ENCODE results near the gene ALKBH8. TPM values are rescaled to one million over a fixed set of nuclear protein-coding genes. Genes with fewer than 3 reads are reported as not detected.
"Not testable (repeated sequence)": the region's sequence is repeated elsewhere in the genome, so short reads cannot be mapped to it uniquely, and the experiment has no call there.

Gene ALKBH8
- total RNA-seq, 1 donor from 2014 or later: 7.0 TPM

DNA sequence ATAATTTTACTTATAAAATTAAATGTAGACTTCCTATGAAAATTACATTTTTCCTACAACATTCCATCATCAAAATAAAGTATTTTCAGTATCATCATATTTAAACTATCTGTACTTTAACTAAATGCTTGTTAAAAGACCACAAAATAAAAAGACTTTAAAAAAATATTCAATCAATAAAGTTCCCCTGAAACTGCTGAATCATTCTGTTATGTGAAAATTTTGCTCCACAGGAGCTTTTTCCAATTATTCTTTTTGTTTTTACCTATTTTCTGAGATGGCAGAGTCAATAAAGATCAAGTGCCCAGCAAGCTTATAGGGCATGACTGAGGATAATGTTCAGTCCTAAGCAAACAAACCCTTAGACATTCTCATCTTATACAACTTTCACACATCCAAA is 27.3 kb downstream of the ALKBH8 start:
- TF ChIP-seq, protein P1, sequence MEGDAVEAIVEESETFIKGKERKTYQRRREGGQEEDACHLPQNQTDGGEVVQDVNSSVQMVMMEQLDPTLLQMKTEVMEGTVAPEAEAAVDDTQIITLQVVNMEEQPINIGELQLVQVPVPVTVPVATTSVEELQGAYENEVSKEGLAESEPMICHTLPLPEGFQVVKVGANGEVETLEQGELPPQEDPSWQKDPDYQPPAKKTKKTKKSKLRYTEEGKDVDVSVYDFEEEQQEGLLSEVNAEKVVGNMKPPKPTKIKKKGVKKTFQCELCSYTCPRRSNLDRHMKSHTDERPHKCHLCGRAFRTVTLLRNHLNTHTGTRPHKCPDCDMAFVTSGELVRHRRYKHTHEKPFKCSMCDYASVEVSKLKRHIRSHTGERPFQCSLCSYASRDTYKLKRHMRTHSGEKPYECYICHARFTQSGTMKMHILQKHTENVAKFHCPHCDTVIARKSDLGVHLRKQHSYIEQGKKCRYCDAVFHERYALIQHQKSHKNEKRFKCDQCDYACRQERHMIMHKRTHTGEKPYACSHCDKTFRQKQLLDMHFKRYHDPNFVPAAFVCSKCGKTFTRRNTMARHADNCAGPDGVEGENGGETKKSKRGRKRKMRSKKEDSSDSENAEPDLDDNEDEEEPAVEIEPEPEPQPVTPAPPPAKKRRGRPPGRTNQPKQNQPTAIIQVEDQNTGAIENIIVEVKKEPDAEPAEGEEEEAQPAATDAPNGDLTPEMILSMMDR (IDR thresholded peaks at IDR 0.05): no peak
- no peaks in the 10 kb centered on the region for H3K27me3 Mint-ChIP-seq (ENCODE audit: unreplicated experiment)
- H3K36me3 Mint-ChIP-seq (ENCODE audit: unreplicated experiment): peaks cover 22% of the 10 kb centered on the region
- H3K4me3 Mint-ChIP-seq (ENCODE audit: unreplicated experiment): no peak overlapping the region
- no peak overlapping the region for H3K27ac Mint-ChIP-seq (ENCODE audit: unreplicated experiment)
- peaks cover 7% of the 10 kb centered on the region for H3K4me1 Mint-ChIP-seq (ENCODE audit: unreplicated experiment)
- no peak for DNase-seq (ENCODE audit: extremely low spot score, unreplicated experiment)
- H3K9me3 Mint-ChIP-seq (ENCODE audit: unreplicated experiment): peaks cover 4% of the 10 kb centered on the region

DNA sequence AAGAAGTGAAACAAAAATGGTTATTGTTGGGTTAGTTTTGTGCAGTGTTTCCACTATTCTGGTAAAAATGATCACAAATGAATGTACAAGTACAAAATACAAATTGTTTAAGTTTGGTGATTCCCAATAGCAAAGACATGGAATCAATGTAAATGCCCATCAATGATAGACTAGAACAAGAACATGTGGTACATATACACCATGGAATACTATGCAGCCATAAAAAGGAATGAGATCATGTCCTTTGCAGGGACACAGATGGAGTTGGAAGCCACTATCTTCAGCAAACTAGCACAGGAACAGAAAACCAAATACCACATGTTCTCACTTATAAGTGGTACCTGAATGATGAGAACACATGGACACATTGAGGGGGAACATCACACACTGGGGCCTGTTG is 28.4 kb downstream of the ALKBH8 start:
- H3K4me3 Mint-ChIP-seq (ENCODE audit: unreplicated experiment); DNase-seq (ENCODE audit: extremely low spot score, unreplicated experiment); H3K27ac Mint-ChIP-seq (ENCODE audit: unreplicated experiment); H3K4me1 Mint-ChIP-seq (ENCODE audit: unreplicated experiment); H3K27me3 Mint-ChIP-seq (ENCODE audit: unreplicated experiment); H3K9me3 Mint-ChIP-seq (ENCODE audit: unreplicated experiment): not testable (repeated sequence)
- H3K36me3 Mint-ChIP-seq (ENCODE audit: unreplicated experiment): peaks cover 20% of the 10 kb centered on the region

DNA sequence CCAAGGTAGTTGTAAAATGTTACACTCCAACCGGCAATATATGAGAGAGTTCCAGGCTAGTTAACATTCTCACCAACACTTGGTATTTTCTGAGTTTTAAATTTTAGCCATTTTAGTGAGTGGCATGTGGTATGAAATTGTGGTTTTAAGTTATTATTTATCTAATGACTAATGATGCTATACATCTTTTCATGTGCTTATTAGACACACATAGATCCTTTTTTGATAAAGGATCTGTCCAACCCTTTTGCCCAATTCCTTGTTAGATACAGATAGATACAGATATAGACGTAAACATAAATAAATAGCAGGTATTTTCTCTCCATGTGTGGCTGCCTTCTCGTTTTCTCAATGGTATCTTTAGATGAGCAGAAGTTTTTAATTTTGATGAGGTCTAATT is 39.3 kb downstream of the ALKBH8 start:
- DNase-seq (ENCODE audit: extremely low spot score, unreplicated experiment): no peak
- Mint-ChIP-seq H3K27me3 (ENCODE audit: unreplicated experiment) (no peaks in the 10 kb centered on the region), H3K4me3 (ENCODE audit: unreplicated experiment) (no peak overlapping the region), H3K27ac (ENCODE audit: unreplicated experiment) (no peak overlapping the region), H3K36me3 (ENCODE audit: unreplicated experiment) (peaks cover 21% of the 10 kb centered on the region), H3K9me3 (ENCODE audit: unreplicated experiment) (peaks cover 11% of the 10 kb centered on the region), H3K4me1 (ENCODE audit: unreplicated experiment) (no peaks in the 10 kb centered on the region)
- TF ChIP-seq, protein P1 (IDR thresholded peaks at IDR 0.05): no peak

DNA sequence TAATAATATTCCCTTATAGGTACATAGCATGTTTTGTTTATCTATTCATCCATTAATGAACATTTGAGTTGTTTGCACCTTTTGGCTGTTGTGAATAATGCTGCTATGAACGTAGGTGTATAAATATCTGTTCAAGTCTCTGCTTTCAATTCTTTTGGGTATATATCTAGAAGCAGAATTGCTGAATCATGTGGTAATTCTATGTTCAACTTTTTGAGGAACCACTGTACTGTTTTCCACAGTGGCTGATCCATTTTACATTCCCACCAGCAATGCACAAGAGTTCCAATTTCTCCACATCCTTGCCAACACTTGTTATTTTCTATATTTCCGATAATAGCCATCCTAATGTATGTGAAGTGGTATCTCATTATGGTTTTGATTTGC is 56.7 kb downstream of the ALKBH8 start:
- TF ChIP-seq, protein P1 (IDR thresholded peaks at IDR 0.05): no peak
- Mint-ChIP-seq H3K4me1 (ENCODE audit: unreplicated experiment) (no peaks in the 10 kb centered on the region), H3K9me3 (ENCODE audit: unreplicated experiment) (no peaks in the 10 kb centered on the region), H3K36me3 (ENCODE audit: unreplicated experiment) (peaks cover 15% of the 10 kb centered on the region), H3K27ac (ENCODE audit: unreplicated experiment) (no peak overlapping the region), H3K4me3 (ENCODE audit: unreplicated experiment) (no peak overlapping the region), H3K27me3 (ENCODE audit: unreplicated experiment) (no peaks in the 10 kb centered on the region)
- DNase-seq (ENCODE audit: extremely low spot score, unreplicated experiment): no peak

DNA sequence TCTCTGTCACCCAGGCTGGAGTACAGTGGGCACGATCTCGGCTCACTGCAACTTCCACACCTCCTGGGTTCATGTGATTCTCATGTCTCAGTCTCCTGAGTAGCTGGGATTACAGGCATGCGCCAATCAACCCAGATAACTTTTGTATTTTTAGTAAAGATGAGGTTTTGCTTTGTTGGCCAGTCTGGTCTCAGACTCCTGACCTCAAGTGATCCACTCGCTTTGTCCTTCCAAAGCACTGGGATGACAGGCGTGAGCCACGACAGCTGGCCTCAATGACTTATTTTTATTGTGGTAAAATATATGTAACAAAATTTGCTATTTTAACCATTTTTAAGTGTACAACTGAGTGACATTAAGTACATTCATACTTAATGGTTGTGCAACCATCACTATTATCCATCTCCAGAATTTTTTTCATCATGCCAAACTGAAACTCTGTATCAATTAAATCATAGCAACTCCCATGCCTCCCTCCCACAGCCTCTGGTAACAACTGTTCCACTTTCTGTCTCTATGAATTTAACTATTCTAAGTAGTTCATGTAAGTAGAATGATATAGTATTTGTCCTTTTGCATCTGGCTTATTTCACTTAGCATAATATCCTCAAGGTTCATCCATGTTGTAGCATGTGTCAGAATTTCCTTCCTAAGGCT is 57.2 kb downstream of the ALKBH8 start:
- Mint-ChIP-seq H3K27ac (ENCODE audit: unreplicated experiment) (no peak overlapping the region), H3K36me3 (ENCODE audit: unreplicated experiment) (peaks cover 15% of the 10 kb centered on the region), H3K4me3 (ENCODE audit: unreplicated experiment) (no peak overlapping the region), H3K4me1 (ENCODE audit: unreplicated experiment) (no peaks in the 10 kb centered on the region), H3K9me3 (ENCODE audit: unreplicated experiment) (no peaks in the 10 kb centered on the region), H3K27me3 (ENCODE audit: unreplicated experiment) (no peaks in the 10 kb centered on the region)
- TF ChIP-seq, protein P1 (IDR thresholded peaks at IDR 0.05): no peak
- DNase-seq (ENCODE audit: extremely low spot score, unreplicated experiment): no peak

All from osteocyte (in vitro differentiated cells).